Sigmoid colon (tissue), 4 donors: Measurements from ENCODE around the gene MLLT6.

Experiments
- CTCF ChIP-seq, 4 experiments: fragments of 450-650 bp in 3 of 4; fragments of 200-600 bp in 1 of 4; IDR thresholded peaks; one replicate each; pipeline ENCODE4 v1.5.1; 2016 to 2019; ENCODE audit warnings: antibody characterized with exemption in 4 of 4, mild to moderate bottlenecking in 3 of 4, moderate library complexity in 2 of 4
- EP300 ChIP-seq, 4 donors: sonication (generic); formaldehyde crosslinking; IDR thresholded peaks; one replicate each; pipeline ENCODE4 v1.6.1; 2017; ENCODE audit warnings: antibody characterized with exemption in 4 of 4
- POLR2AphosphoS5 ChIP-seq, 4 donors: sonication (generic); formaldehyde crosslinking; IDR thresholded peaks; one replicate each; pipeline ENCODE4 v1.6.1; 2017; ENCODE audit warnings: antibody characterized with exemption in 4 of 4

- TF ChIP-seq CTCF (IDR thresholded peaks at IDR 0.05) (no peak), EP300 (IDR thresholded peaks at IDR 0.05) (no peak), POLR2AphosphoS5 (IDR thresholded peaks at IDR 0.05) (no peak)
Measured at GRCh38 chr17:38674014-38674748, 30.9 kb upstream of the MLLT6 start.
